ENCODE results near the gene TNXB. TPM values are rescaled to one million over a fixed set of nuclear protein-coding genes. Genes with fewer than 3 reads are reported as not detected.

TNXB gene
- total and polyA plus RNA-seq, 9 of the 15 experiments (the other 6 are each of a cell fraction or from before 2014, with no cell fraction given) = 0.14 to 28.1 (median 12.4) TPM

DNA sequence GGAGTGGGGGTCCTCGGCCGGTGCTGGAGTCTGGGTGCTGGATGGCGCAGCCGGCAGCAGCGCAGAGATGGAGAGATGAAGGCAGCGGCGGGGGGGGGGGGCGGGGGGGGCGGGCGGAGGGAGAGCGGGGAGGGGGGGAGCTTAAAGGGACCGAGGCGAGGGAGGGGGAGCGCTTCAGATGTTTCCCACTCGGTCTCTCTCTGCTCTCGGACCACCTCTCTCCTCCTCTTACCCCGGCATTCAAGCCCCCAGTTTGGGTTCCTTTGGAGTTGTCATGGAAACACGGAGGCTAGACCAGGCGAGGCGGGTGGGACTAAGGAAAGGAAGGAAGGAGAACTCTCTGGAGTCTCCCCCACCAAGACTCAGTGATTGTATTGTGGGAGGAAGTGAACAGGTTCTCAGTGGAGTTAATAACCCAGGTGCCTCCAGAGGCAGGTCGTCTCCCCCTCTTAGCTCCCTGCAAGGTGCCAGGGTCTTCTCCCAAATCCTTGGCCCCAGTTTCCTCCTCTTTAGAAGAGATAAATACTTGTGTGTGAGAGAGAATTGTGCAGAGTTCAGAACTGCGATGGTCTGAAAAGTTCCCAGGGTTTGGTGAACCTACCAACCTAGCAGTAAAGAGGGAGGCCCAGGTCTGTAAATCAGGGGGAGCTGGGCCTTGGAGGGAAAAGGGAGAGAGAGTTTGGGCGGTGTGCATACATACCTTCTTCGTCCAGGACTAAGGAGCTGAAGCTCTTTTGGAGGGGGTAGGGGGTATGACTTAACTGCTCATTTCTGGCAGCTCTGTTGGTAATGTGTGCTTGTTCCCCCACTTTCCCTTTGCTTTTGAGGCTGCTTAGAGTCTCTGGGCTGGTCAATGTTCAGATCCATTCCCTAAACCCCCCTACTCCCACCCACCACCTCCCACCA, 43.0 kb upstream of the TNXB start, which contains the start of gene PRRT1 (continued):
- TF ChIP-seq, protein P1, sequence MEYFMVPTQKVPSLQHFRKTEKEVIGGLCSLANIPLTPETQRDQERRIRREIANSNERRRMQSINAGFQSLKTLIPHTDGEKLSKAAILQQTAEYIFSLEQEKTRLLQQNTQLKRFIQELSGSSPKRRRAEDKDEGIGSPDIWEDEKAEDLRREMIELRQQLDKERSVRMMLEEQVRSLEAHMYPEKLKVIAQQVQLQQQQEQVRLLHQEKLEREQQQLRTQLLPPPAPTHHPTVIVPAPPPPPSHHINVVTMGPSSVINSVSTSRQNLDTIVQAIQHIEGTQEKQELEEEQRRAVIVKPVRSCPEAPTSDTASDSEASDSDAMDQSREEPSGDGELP (CRISPR knock-in tag; IDR thresholded peaks at IDR 0.05; ENCODE audit: borderline replicate concordance) = no peak
- no peak for TF ChIP-seq RCOR1 (IDR thresholded peaks at IDR 0.05; ENCODE audit: borderline replicate concordance in 1 of 2, low read depth in 2 of 2, low read length in 2 of 2)
- no peak for TF ChIP-seq ZSCAN29 (IDR thresholded peaks at IDR 0.05)
- TF ChIP-seq PML (IDR thresholded peaks at IDR 0.05; ENCODE audit: low read length) = 0 out of 2 replicates have a peak, but pooled peaks have one; percentile 7
- TF ChIP-seq, protein P2, sequence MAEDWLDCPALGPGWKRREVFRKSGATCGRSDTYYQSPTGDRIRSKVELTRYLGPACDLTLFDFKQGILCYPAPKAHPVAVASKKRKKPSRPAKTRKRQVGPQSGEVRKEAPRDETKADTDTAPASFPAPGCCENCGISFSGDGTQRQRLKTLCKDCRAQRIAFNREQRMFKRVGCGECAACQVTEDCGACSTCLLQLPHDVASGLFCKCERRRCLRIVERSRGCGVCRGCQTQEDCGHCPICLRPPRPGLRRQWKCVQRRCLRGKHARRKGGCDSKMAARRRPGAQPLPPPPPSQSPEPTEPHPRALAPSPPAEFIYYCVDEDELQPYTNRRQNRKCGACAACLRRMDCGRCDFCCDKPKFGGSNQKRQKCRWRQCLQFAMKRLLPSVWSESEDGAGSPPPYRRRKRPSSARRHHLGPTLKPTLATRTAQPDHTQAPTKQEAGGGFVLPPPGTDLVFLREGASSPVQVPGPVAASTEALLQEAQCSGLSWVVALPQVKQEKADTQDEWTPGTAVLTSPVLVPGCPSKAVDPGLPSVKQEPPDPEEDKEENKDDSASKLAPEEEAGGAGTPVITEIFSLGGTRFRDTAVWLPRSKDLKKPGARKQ (CRISPR knock-in tag; IDR thresholded peaks at IDR 0.05) = 0 out of 2 replicates have a peak, but pooled peaks have one; percentile 41
- TF ChIP-seq CXXC5 (CRISPR knock-in tag; IDR thresholded peaks at IDR 0.05) = 0 out of 2 replicates have a peak, but pooled peaks have one; percentile 4
- TF ChIP-seq DDX20 (tag; IDR thresholded peaks at IDR 0.05; ENCODE audit: low read depth) = no peak
- TF ChIP-seq, protein P3, sequence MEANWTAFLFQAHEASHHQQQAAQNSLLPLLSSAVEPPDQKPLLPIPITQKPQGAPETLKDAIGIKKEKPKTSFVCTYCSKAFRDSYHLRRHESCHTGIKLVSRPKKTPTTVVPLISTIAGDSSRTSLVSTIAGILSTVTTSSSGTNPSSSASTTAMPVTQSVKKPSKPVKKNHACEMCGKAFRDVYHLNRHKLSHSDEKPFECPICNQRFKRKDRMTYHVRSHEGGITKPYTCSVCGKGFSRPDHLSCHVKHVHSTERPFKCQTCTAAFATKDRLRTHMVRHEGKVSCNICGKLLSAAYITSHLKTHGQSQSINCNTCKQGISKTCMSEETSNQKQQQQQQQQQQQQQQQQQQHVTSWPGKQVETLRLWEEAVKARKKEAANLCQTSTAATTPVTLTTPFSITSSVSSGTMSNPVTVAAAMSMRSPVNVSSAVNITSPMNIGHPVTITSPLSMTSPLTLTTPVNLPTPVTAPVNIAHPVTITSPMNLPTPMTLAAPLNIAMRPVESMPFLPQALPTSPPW (CRISPR knock-in tag; IDR thresholded peaks at IDR 0.05) = peak; percentile 92
- TF ChIP-seq, protein P4, sequence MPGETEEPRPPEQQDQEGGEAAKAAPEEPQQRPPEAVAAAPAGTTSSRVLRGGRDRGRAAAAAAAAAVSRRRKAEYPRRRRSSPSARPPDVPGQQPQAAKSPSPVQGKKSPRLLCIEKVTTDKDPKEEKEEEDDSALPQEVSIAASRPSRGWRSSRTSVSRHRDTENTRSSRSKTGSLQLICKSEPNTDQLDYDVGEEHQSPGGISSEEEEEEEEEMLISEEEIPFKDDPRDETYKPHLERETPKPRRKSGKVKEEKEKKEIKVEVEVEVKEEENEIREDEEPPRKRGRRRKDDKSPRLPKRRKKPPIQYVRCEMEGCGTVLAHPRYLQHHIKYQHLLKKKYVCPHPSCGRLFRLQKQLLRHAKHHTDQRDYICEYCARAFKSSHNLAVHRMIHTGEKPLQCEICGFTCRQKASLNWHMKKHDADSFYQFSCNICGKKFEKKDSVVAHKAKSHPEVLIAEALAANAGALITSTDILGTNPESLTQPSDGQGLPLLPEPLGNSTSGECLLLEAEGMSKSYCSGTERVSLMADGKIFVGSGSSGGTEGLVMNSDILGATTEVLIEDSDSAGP (CRISPR knock-in tag; IDR thresholded peaks at IDR 0.05) = peak; percentile 80
- TF ChIP-seq ZNF143 (CRISPR knock-in tag; IDR thresholded peaks at IDR 0.05) = no peak

Measured in K562 (cell line).